HEK293T (cell line): ENCODE data around the gene LNX2.

Experiments
- CTBP1 ChIP-seq: fragments of 450-650 bp; IDR thresholded peaks from 2 replicates; pipeline ENCODE4 v1.6.1; 2016; ENCODE audit warnings: borderline replicate concordance
- FOXA1 ChIP-seq: fragments of 450-650 bp; IDR thresholded peaks from 2 replicates; pipeline ENCODE4 v1.6.1; 2016; ENCODE audit warnings: mild to moderate bottlenecking
- HDGF ChIP-seq: fragments of 450-650 bp; IDR thresholded peaks from 2 replicates; pipeline ENCODE4 v1.6.1; 2017; ENCODE audit warnings: antibody characterized with exemption, borderline replicate concordance
- NFRKB ChIP-seq: fragments of 450-650 bp; IDR thresholded peaks from 2 replicates; pipeline ENCODE4 v1.6.1; 2016; ENCODE audit warnings: mild to moderate bottlenecking, moderate library complexity
- SUZ12 ChIP-seq: fragments of 450-650 bp; IDR thresholded peaks from 2 replicates; pipeline ENCODE4 v1.6.1; 2016; ENCODE audit warnings: mild to moderate bottlenecking

DNA sequence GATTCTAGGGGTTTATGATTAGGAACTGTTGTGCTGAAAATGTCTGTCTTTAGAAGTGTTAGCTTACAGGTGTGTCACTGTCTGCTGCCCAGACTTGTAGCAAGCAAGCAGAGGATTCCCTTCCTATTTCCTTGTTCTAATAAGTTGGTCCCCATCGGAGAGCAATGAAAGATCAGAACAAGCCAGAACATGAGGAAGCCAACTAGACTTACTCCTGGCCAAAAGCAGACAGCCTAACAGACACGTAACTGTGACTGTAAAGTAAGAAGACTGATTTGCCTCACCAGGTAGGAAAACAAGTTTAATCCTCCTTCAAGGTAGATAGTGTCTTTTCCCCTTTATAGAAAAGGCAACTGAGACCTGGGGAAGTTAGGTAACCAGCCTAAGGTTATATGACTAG, 13.9 kb upstream of the LNX2 start:
- TF ChIP-seq SUZ12 (no peak), HDGF (no peak), CTBP1 (no peak), NFRKB (no peak), FOXA1 (no peak)
